Measurements from ENCODE around the gene ABCA9. TPM values are rescaled to one million over a fixed set of nuclear protein-coding genes. Genes with fewer than 3 reads are reported as not detected.
"Not testable (repeated sequence)": the region's sequence is repeated elsewhere in the genome, so short reads cannot be mapped to it uniquely, and the experiment has no call there.

Gene ABCA9
- total RNA-seq, 1 donor from 2014 or later, result 0.20 TPM

GRCh38 chr17:69030169-69030568 is 30.6 kb downstream of the ABCA9 start:
- DNase-seq (ENCODE audit: low read depth), result no peak

- DNase-seq (ENCODE audit: low read depth), result no peak
These were observed 42.0 kb downstream of the ABCA9 start for GRCh38 chr17:69018687-69019086.

DNA sequence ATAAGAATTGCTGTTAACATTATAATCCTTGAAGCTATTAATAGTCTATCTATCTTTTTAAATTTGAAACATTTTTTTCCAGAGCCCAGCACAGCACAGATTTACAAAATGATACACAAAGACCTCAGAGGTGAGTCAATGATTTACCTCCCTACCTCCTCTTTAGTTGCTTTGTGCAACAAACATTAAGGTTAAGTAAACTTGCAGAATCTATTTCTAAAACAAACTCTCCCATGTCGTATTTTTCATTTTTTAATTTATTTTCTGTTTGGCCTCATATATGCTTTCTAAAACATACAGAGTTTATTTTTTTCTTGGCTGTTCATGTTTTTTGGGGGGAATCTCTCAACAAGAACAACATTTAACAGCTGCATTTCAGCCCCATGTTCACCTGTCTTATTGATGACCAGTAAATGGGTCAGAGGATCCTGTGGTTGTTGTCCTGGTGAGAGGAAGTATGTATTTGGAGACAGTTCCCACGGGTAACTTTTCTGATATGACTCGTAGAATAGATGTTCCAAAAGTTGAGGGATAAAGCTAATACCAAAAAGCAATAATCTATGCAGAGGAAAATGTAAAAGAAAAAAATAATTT is 42.6 kb downstream of the ABCA9 start:
- DNase-seq (ENCODE audit: low read depth), result peak; percentile 6

DNA sequence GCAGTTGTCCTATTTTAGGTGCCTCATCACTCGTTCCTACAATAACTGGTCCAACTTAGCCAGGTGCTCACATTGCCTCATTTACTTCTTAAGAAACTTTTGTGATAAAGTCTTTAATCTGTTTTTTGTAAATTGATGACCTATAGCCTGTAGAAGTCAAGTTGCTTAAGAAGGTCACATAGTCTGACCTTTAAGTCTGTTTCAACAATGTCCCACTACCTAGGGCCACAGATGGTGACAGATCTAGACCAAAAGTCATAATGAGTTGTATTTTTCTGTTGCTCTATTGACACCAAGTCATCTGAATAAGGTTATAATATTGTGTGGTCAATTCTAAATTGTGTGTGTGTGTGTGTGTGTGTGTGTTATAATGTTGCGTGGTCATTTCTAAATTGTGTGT is 45.1 kb downstream of the ABCA9 start:
- no peak for DNase-seq (ENCODE audit: low read depth)

DNA sequence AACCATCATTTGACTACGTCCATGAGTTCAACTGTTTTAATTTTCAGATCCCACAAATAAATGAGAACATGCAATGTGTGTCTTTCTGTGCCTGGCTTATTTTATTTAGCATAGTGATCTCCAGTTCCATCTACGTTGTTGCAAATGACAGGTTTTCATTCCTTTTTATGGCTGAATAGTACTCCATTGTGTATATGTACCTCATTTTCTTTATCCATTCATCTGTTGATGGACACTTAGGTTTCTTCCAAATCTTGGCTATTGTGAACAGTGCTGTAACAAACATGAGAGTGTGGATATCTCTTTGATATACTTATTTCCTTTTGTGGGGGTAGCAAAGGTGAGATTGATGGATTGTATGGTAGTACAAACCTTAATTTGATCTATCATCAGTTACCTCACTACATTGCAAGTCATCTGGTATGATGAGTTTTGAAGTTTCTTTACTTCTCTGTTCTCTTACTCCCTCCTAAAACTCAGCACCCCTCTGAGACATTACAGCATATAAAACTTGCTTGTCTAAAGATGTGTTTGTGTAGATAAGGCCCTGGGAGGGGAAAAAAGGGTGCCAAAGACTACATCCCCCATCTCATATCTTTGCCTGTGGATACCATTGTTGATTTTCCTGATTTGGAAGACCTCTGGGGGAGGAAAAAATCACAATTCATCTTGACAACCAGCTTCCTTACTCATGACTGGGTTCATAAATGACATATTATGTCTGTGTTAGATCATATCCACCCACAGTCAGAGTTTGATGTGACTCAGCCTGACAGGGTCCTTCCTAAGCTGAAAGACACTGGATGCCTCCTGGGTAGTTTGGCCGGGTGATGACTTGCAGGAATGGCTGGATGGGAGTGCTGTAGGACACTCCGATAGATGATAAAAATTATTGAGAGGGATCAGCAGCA is 47.6 kb downstream of the ABCA9 start:
- DNase-seq (ENCODE audit: low read depth), result peak; percentile 40

DNA sequence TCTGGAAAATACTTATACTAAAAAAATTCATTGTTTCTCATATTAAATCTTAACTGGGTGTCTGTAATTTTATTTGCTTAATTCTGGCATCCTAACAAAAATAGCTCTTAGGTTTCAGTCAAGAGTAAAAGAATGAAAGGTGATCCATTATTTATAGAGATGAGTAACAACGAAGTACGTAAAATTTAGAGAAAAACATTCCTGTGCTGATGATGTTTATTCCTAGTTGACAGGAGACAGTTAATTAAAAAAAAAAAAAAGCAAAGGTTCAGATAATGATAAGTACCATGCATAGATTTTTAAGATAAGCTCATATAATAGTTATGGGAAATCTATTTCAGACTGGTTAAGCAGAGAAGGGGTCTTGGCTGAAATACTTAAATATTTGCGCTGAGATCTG is 50.8 kb downstream of the ABCA9 start:
- DNase-seq (ENCODE audit: low read depth), result no peak

GRCh38 chr17:69004759-69005158 is 56.0 kb downstream of the ABCA9 start:
- DNase-seq (ENCODE audit: low read depth), result not testable (repeated sequence)

DNA sequence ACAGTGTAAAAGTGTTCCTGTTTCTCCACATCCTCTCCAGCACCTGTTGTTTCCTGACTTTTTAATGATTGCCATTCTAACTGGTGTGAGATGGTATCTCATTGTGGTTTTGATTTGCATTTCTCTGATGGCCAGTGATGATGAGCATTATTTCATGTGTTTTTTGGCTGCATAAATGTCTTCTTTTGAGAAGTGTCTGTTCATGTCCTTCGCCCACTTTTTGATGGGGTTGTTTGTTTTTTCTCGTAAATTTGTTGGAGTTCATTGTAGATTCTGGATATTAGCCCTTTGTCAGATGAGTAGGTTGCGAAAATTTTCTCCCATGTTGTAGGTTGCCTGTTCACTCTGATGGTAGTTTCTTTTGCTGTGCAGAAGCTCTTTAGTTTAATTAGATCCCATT is 61.0 kb downstream of the ABCA9 start:
- not testable (repeated sequence) for DNase-seq (ENCODE audit: low read depth)

- peak; percentile 49 for DNase-seq (ENCODE audit: low read depth)
These were observed 67.6 kb downstream of the ABCA9 start for GRCh38 chr17:68993112-68993511.

- DNase-seq (ENCODE audit: low read depth), result no peak
These were observed 72.8 kb downstream of the ABCA9 start for GRCh38 chr17:68987966-68988365.

GRCh38 chr17:68981288-68981687 is 79.4 kb downstream of the ABCA9 start:
- DNase-seq (ENCODE audit: low read depth), result peak; percentile 91

DNA sequence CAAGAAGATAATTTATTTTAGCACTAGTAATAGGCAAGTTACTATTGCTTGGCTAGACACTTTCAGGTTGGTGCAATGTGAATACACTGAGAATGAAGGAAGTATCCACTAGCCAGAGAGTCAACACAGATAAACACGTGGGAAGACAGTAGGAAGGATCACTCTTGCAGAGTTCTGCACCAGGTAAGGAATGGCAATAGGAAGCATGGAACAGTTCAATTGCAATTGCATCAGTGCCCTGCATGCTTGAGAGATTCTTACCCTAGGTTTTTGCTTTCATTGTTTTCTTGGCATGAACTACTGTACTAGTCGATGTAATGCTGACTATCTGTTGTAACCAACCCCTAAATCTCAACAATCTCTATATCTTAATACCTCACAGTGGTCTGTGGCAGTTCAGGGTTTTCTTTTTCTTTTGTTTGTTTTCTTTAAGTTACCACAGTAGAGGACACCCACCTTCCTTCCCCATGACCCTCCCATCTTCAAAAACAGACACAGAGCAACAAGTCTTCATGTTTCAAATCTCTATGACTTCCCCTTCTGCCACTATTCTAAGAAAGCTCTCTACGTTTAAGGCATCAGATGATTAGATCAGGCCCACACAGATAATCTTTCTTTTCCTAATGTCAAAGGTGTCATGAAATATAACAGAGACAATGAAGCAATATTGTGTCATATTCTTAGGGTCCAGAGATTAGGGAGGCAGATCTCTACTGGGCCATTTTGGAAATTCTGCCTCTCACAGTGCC is 87.5 kb downstream of the ABCA9 start:
- peak; percentile 55 for DNase-seq (ENCODE audit: low read depth)

DNA sequence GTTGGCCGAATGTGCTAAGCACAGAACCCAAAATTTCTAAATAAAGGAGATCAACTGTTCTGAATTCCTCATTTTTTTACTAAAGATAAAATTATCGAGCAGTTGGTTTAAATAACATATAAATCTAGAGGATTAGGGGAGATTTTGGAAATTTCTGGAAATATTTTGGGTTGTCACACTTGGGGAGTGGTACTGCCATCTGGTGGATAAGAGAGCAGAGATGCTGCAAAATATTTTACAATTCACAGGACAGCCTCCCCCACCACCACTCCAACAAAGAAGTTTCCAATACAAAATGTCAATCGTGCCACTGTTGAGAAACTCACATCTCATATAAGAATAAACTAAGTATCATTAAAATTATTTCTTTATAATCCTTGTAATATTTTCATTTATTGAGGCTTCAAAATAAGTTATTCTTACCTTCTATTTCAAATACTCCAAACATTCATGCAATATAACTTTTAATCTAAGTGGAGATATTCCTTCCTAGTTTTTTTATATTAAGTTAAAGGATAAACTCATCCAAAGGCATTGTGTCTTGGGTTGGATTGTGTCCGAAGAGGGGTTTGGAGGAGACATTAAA is 88.5 kb downstream of the ABCA9 start:
- peak; percentile 6 for DNase-seq (ENCODE audit: low read depth)

- no peak for DNase-seq (ENCODE audit: low read depth)
These were observed 91.6 kb downstream of the ABCA9 start for GRCh38 chr17:68969101-68969500.

DNA sequence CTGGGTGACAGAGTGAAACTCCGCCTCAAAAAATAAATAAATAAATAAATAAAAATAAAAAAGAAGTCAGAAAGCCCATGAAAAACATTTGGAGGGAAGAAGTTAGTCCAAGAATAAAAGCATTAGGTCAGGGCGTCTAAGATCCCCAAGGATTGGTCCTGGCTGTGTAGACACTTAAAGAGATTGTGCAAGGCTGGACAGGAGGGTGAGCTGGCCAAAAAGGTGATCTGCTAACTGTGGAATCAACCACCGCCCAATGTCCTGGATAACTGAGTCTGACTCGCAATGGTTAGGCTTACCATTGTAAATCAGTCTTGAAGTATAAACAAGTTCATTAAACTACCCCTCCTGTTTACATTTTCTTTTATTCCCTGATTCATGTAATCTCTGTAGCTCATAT is 96.8 kb downstream of the ABCA9 start:
- DNase-seq (ENCODE audit: low read depth), result no peak

DNA sequence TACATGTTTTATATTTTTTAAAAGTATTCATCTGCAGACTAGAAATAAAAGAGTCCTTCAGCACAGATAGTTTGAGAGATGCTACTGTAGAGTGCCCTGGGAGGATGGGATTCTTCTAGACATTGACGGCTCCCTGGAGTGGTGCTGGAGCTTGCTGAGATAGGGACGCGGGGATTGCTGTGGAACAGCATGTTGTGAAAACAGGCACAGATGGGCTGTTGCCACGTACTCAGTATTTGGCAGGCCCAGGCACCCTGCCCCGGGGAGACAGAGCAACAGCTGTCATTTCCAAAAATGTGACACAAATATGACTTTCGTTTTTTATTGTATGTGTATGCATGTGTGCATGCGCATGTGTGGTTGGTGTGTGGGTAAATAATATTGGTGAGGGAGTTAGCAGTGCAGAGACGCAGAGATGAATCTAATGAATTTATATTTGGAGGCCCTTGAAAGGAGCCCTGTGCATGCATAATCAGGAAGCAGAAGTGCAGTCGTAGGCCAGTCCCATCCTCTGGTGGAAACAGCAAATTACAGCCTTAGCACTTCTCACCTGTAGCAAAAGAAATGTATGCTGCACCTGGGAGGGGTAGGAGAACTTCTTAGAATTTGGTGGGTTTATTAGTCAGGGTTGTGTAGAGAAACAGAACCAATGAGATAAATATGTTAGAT is 99.4 kb downstream of the ABCA9 start:
- no peak for DNase-seq (ENCODE audit: low read depth)

- not testable (repeated sequence) for DNase-seq (ENCODE audit: low read depth)
These were observed 101.6 kb downstream of the ABCA9 start for GRCh38 chr17:68959117-68959516.

DNA sequence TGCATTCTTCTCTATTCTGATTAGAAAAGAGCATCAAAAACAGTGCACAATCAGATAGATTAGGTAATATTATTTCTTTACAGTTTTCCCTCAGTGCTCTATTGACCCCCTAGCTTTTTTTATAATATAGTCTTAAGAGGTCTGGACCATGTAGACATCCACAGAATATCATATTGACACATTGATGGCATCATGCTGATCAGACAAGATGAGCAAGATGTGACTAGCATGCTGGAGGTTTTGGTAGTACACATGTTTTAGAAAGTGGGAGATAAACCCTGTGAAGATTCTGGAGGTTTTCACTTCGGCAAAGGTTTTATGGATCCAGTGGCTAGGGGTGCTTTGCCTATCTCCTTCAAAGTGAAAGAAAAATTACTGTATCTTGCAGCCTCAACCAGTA is 102.8 kb downstream of the ABCA9 start:
- no peak for DNase-seq (ENCODE audit: low read depth)

DNA sequence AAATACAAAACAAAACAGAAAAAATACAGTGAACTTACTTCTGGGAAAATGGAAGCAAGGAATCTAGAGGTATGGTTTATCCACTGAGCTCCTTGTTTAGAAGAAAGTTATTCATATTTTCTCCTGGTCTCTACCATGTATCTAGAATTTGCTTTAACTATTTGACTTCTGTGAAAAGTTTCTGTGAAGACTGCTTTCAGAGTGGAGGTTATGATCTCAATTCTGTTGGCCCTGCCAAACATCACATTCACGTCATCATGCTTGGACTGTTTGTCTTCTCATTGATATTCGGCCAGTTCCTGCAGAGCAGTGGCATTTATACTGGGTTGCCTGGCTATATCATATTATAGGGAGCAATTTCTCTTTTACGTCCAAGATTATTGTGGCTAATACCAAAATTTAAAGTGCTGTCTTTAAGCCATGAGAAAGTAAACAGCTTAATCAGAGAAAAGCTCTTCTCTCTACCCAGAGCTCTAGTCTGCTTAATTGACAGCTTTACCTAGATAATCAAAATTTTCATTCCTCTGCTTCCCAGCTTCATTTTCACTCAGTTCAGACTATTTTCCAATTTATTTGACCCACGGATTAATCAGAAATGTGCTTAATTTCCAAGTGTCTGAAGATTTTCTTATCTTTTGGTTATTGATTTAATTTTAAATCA is 105.4 kb downstream of the ABCA9 start, which contains the start of gene ABCA8:
ABCA8 (minus strand) TSS at position 212 of the 661 bp plus-strand sequence. CDS start 13,358 bp downstream, outside the sequence.
- no peak for DNase-seq (ENCODE audit: low read depth)

DNA sequence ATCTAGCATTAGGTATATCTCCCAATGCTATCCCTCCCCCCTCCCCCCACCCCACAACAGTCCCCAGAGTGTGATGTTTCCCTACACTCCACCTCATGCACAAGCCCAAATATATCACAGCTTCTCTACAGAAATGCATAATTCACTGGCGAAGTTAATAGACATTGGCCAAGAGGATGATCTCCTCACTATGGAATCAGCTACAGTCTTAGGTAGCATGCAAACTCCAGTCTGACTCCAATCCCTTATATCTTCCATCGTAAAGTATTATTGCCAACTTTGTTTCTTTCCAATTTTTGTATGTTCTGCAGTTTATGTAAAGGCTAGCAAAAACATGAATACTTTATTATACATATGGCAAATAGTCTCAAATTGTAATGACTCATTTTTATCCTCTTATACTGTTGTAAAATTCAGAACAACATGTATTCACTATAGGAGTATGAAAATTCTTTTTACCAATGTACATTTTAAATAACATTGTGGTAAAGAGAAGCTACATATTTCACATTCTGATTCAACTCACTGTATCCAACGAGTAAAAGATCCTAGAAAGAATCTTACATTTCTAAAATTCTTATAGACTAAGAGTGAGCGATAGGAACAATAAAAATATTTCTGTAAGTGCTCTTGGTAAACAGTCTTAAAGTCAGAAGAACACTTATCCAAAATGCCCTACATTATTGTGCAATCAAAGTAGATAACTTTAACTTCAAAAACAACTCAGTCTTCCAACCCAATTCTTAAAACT is 106.4 kb downstream of the ABCA9 start:
- DNase-seq (ENCODE audit: low read depth), result no peak
